ENCODE results near the gene SORBS1.

GRCh38 chr10:95389176-95389575 lies 172.0 kb downstream of the SORBS1 start:
- no peak for TF ChIP-seq CTCF (IDR thresholded peaks at IDR 0.05; ENCODE audit: insufficient read depth, low read depth, low read length)
- no peak for TF ChIP-seq EZH2 (IDR thresholded peaks at IDR 0.05; ENCODE audit: insufficient read depth, low read length)

Data from astrocyte (in vitro differentiated cells and primary cell).